ENCODE data around the gene PKD2L1. TPM values are rescaled to one million over a fixed set of nuclear protein-coding genes. Genes with fewer than 3 reads are reported as not detected.

PKD2L1 gene
- polyA plus RNA-seq, 1 donor from 2014 or later: not detected

GRCh38 chr10:100319707-100320402 is 10.2 kb downstream of the PKD2L1 start:
- no peaks in the 10 kb centered on the region for H3K36me3 ChIP-seq (ENCODE audit: insufficient read depth, low read length)
- no peaks in the 10 kb centered on the region for H3F3A ChIP-seq (ENCODE audit: insufficient read depth, low read length, poor library complexity, severe bottlenecking)
- no peak for TF ChIP-seq TAF1 (IDR thresholded peaks at IDR 0.05; ENCODE audit: low read depth)
- peak; percentile 2 for TF ChIP-seq EP300 (conservative IDR thresholded peaks at IDR 0.05; ENCODE audit: poor library complexity, severe bottlenecking)
- H3K9me3 ChIP-seq (ENCODE audit: low read length): no peaks in the 10 kb centered on the region
- peak overlapping the region; percentile 29 for H3K27ac ChIP-seq (ENCODE audit: low read length)
- H3K79me2 ChIP-seq (replicated peaks; ENCODE audit: insufficient read depth, low read length): no peaks in the 10 kb centered on the region
- no peak overlapping the region for H3K4me3 ChIP-seq (ENCODE audit: low read length)
- no peak overlapping the region for H3K4me2 ChIP-seq (ENCODE audit: low read length)
- no peaks in the 10 kb centered on the region for H3K9me2 ChIP-seq (ENCODE audit: insufficient read depth, low read length)
- peak overlapping the region; percentile 22 for H2AFZ ChIP-seq (ENCODE audit: low read depth, low read length)
- no peak overlapping the region for H3K9ac ChIP-seq (ENCODE audit: low read length)
- no peaks in the 10 kb centered on the region for H4K20me1 ChIP-seq (ENCODE audit: insufficient read depth)
- H3K27me3 ChIP-seq (ENCODE audit: insufficient read depth, low read depth, low read length): peaks cover 5% of the 10 kb centered on the region

GRCh38 chr10:100318207-100318606 is 11.8 kb downstream of the PKD2L1 start:
- H3F3A ChIP-seq (ENCODE audit: insufficient read depth, low read length, poor library complexity, severe bottlenecking): no peaks in the 10 kb centered on the region
- no peak overlapping the region for H3K9ac ChIP-seq (ENCODE audit: low read length)
- H3K4me2 ChIP-seq (ENCODE audit: low read length): no peak overlapping the region
- no peaks in the 10 kb centered on the region for H3K9me2 ChIP-seq (ENCODE audit: insufficient read depth, low read length)
- no peaks in the 10 kb centered on the region for H3K27me3 ChIP-seq (ENCODE audit: insufficient read depth, low read depth, low read length)
- H3K4me3 ChIP-seq (ENCODE audit: low read length): no peak overlapping the region
- no peaks in the 10 kb centered on the region for H3K36me3 ChIP-seq (ENCODE audit: insufficient read depth, low read length)
- no peaks in the 10 kb centered on the region for H4K20me1 ChIP-seq (ENCODE audit: insufficient read depth)
- no peak overlapping the region for H2AFZ ChIP-seq (ENCODE audit: low read depth, low read length)
- H3K27ac ChIP-seq (ENCODE audit: low read length): no peak overlapping the region
- H3K9me3 ChIP-seq (ENCODE audit: low read length): no peaks in the 10 kb centered on the region
- no peak for TF ChIP-seq RAD21 (conservative IDR thresholded peaks at IDR 0.05)
- TF ChIP-seq CTCF (IDR thresholded peaks at IDR 0.05; ENCODE audit: poor library complexity, severe bottlenecking): no peak
- no peaks in the 10 kb centered on the region for H3K79me2 ChIP-seq (replicated peaks; ENCODE audit: insufficient read depth, low read length)

- H4K20me1 ChIP-seq (ENCODE audit: insufficient read depth): no peaks in the 10 kb centered on the region
- TF ChIP-seq EP300 (conservative IDR thresholded peaks at IDR 0.05; ENCODE audit: poor library complexity, severe bottlenecking): no peak
- TF ChIP-seq TAF1 (IDR thresholded peaks at IDR 0.05; ENCODE audit: low read depth): no peak
- no peak for TF ChIP-seq CTCF (IDR thresholded peaks at IDR 0.05; ENCODE audit: poor library complexity, severe bottlenecking)
- no peaks in the 10 kb centered on the region for H3F3A ChIP-seq (ENCODE audit: insufficient read depth, low read length, poor library complexity, severe bottlenecking)
- no peak overlapping the region for H3K4me2 ChIP-seq (ENCODE audit: low read length)
- no peaks in the 10 kb centered on the region for H3K79me2 ChIP-seq (replicated peaks; ENCODE audit: insufficient read depth, low read length)
- no peaks in the 10 kb centered on the region for H3K27me3 ChIP-seq (ENCODE audit: insufficient read depth, low read depth, low read length)
- H3K36me3 ChIP-seq (ENCODE audit: insufficient read depth, low read length): no peaks in the 10 kb centered on the region
- H3K9ac ChIP-seq (ENCODE audit: low read length): no peak overlapping the region
- no peaks in the 10 kb centered on the region for H3K9me3 ChIP-seq (ENCODE audit: low read length)
- H3K27ac ChIP-seq (ENCODE audit: low read length): no peak overlapping the region
- H3K9me2 ChIP-seq (ENCODE audit: insufficient read depth, low read length): no peaks in the 10 kb centered on the region
- no peak overlapping the region for H3K4me3 ChIP-seq (ENCODE audit: low read length)
- H2AFZ ChIP-seq (ENCODE audit: low read depth, low read length): no peak overlapping the region
Observed at GRCh38 chr10:100315615-100316014, 14.4 kb downstream of the PKD2L1 start.
